ENCODE data around the gene MIER3. TPM values are rescaled to one million over a fixed set of nuclear protein-coding genes. Genes with fewer than 3 reads are reported as not detected.

The MIER3 gene
- polyA plus RNA-seq, 1 donor from 2014 or later, result 51.8 TPM

GRCh38 chr5:56871777-56872176, 80.1 kb downstream of the MIER3 start:
- H3K27ac ChIP-seq (ENCODE audit: low read length), result no peak overlapping the region
- H3K27me3 ChIP-seq (ENCODE audit: insufficient read depth, low read depth, low read length), result no peaks in the 10 kb centered on the region
- no peaks in the 10 kb centered on the region for H4K20me1 ChIP-seq (ENCODE audit: insufficient read depth)
- no peaks in the 10 kb centered on the region for H3K79me2 ChIP-seq (replicated peaks; ENCODE audit: insufficient read depth, low read length)
- H3K9ac ChIP-seq (ENCODE audit: low read length), result no peak overlapping the region
- H3K9me2 ChIP-seq (ENCODE audit: insufficient read depth, low read length), result no peaks in the 10 kb centered on the region
- no peak overlapping the region for H2AFZ ChIP-seq (ENCODE audit: low read depth, low read length)
- TF ChIP-seq TAF1 (IDR thresholded peaks at IDR 0.05; ENCODE audit: low read depth) (no peak), REST (IDR thresholded peaks at IDR 0.05; ENCODE audit: borderline replicate concordance) (no peak), SMC3 (conservative IDR thresholded peaks at IDR 0.05; ENCODE audit: poor library complexity) (no peak), RAD21 (conservative IDR thresholded peaks at IDR 0.05) (no peak), EZH2 (IDR thresholded peaks at IDR 0.05; ENCODE audit: borderline replicate concordance, insufficient read depth, low read length, poor library complexity, severe bottlenecking) (no peak), EP300 (conservative IDR thresholded peaks at IDR 0.05; ENCODE audit: poor library complexity, severe bottlenecking) (no peak), CTCF (IDR thresholded peaks at IDR 0.05; ENCODE audit: poor library complexity, severe bottlenecking) (no peak), MXI1 (conservative IDR thresholded peaks at IDR 0.05; ENCODE audit: poor library complexity, severe bottlenecking) (no peak), POLR2AphosphoS5 (IDR thresholded peaks at IDR 0.05) (no peak)
- H3K4me3 ChIP-seq (ENCODE audit: low read length), result no peak overlapping the region
- H3K4me2 ChIP-seq (ENCODE audit: low read length), result no peak overlapping the region
- H3K9me3 ChIP-seq (ENCODE audit: low read length), result no peaks in the 10 kb centered on the region
- peaks cover 34% of the 10 kb centered on the region for H3K36me3 ChIP-seq (ENCODE audit: insufficient read depth, low read length)
- no peaks in the 10 kb centered on the region for H3F3A ChIP-seq (ENCODE audit: insufficient read depth, low read length, poor library complexity, severe bottlenecking)

Other genes with a start within 250 kb of the MIER3 start
- 22.8 and 26.4 TPM in 2 replicates for gene MAP3K1, start 136.6 kb downstream of the MIER3 start, polyA plus RNA-seq
- 10.9 and 11.4 TPM in 2 replicates for gene SETD9, start 42.5 kb downstream of the MIER3 start, polyA plus RNA-seq
- 122 and 149 TPM in 2 replicates for gene GPBP1, start 221.9 kb upstream of the MIER3 start, polyA plus RNA-seq